ENCODE results near the gene LENEP.

LENEP gene

GRCh38 chr1:155011437-155012025, 18.1 kb downstream of the LENEP start:
- no peak for DNase-seq (ENCODE audit: low spot score)

- peak; percentile 87 for DNase-seq (ENCODE audit: low spot score)
These were observed 18.7 kb downstream of the LENEP start for GRCh38 chr1:155012026-155012546.

- DNase-seq (ENCODE audit: low spot score), result no peak
These were observed 19.6 kb downstream of the LENEP start for GRCh38 chr1:155012776-155013602.

- DNase-seq (ENCODE audit: low spot score), result no peak
These were observed 20.2 kb downstream of the LENEP start for GRCh38 chr1:155013632-155014031.

- no peak for DNase-seq (ENCODE audit: low spot score)
These were observed 21.5 kb downstream of the LENEP start for GRCh38 chr1:155014709-155015508.

GRCh38 chr1:155015527-155016230, 22.3 kb downstream of the LENEP start:
- no peak for DNase-seq (ENCODE audit: low spot score)

GRCh38 chr1:155016231-155016831, 22.9 kb downstream of the LENEP start:
- DNase-seq (ENCODE audit: low spot score), result no peak

- DNase-seq (ENCODE audit: low spot score), result peak; percentile 82
These were observed 23.9 kb downstream of the LENEP start for GRCh38 chr1:155017041-155017945.

GRCh38 chr1:155017946-155018316, 24.5 kb downstream of the LENEP start:
- no peak for DNase-seq (ENCODE audit: low spot score)

- no peak for DNase-seq (ENCODE audit: low spot score)
These were observed 25.4 kb downstream of the LENEP start for GRCh38 chr1:155018617-155019348.

- DNase-seq (ENCODE audit: low spot score), result no peak
These were observed 26.2 kb downstream of the LENEP start for GRCh38 chr1:155019377-155020245.

GRCh38 chr1:155022136-155022926, 28.9 kb downstream of the LENEP start:
- DNase-seq (ENCODE audit: low spot score), result no peak

GRCh38 chr1:155022927-155023236, 29.5 kb downstream of the LENEP start:
- no peak for DNase-seq (ENCODE audit: low spot score)

GRCh38 chr1:155023627-155024026, 30.2 kb downstream of the LENEP start:
- DNase-seq (ENCODE audit: low spot score), result no peak

- DNase-seq (ENCODE audit: low spot score), result no peak
These were observed 30.9 kb downstream of the LENEP start for GRCh38 chr1:155024315-155024714.

- DNase-seq (ENCODE audit: low spot score), result no peak
These were observed 32.8 kb downstream of the LENEP start for GRCh38 chr1:155026154-155026553.

GRCh38 chr1:155026588-155026987, 33.2 kb downstream of the LENEP start:
- DNase-seq (ENCODE audit: low spot score), result no peak
